ENCODE measurements around the gene CTRB2. TPM values are rescaled to one million over a fixed set of nuclear protein-coding genes. Genes with fewer than 3 reads are reported as not detected.

The CTRB2 gene
- total RNA-seq, 2 experiments from 2014 or later = not detected

DNA sequence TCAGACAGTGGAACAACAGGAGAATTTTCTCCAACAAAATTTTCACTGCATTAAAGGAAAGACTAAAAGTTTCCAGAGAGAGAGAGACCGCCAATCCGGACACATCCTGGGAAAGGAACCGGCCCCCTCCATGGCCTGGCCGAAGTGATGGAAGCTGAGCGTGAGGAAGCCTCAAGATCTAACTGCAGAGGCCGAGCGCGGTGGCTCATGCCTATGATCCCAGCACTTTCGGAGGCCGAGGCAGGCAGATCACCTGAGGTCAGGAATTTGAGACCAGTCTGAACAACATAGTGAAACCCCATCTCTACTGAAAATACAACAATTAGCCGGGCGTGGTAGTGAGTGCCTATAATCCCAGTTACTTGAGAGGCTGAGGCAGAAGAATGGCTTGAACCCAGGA, 3.9 kb downstream of the CTRB2 start:
- Mint-ChIP-seq H3K27ac (no peak overlapping the region), H3K27me3 (peaks cover 4% of the 10 kb centered on the region), H3K9me3 (no peaks in the 10 kb centered on the region), H3K4me1 (peaks cover 15% of the 10 kb centered on the region), H3K36me3 (ENCODE audit: low read depth) (no peaks in the 10 kb centered on the region), H3K4me3 (no peak overlapping the region)
- POLR2A ChIA-PET = no interaction called here
- CTCF ChIA-PET = no interaction called here
- no peak for DNase-seq

- ChIA-PET POLR2A (no interaction called here), CTCF (interaction anchor here (0.6 to 1.7 kb wide), 4 partner anchors 11 to 1326 kb away, joined by 3 to 5 read pairs (median 4); no protein-coding TSS in a partner anchor)
- Mint-ChIP-seq H3K9me3 (no peaks in the 10 kb centered on the region), H3K36me3 (ENCODE audit: low read depth) (no peaks in the 10 kb centered on the region), H3K27me3 (peaks cover 12% of the 10 kb centered on the region), H3K4me1 (peaks cover 15% of the 10 kb centered on the region), H3K27ac (no peak overlapping the region), H3K4me3 (no peak overlapping the region)
- no peak for DNase-seq
Observed at GRCh38 chr16:75202069-75202590, 4.8 kb downstream of the CTRB2 start.

- H3K4me3 Mint-ChIP-seq = no peak overlapping the region
- H3K27me3 Mint-ChIP-seq = peaks cover 23% of the 10 kb centered on the region
- POLR2A ChIA-PET = no interaction called here
- DNase-seq = no peak
- H3K9me3 Mint-ChIP-seq = no peaks in the 10 kb centered on the region
- H3K27ac Mint-ChIP-seq = no peak overlapping the region
- CTCF ChIA-PET = interaction anchor here (0.6 to 1.7 kb wide), 6 partner anchors 35 to 337 kb away, joined by 3 to 8 read pairs (median 4); partner anchors contain the start of genes CFDP1 and CHST5
- H3K36me3 Mint-ChIP-seq (ENCODE audit: low read depth) = no peaks in the 10 kb centered on the region
- peaks cover 15% of the 10 kb centered on the region for H3K4me1 Mint-ChIP-seq
Observed at GRCh38 chr16:75198135-75198600, 8.8 kb downstream of the CTRB2 start.

- H3K9me3 Mint-ChIP-seq = no peaks in the 10 kb centered on the region
- H3K27ac Mint-ChIP-seq = no peak overlapping the region
- H3K4me1 Mint-ChIP-seq = peaks cover 15% of the 10 kb centered on the region
- H3K36me3 Mint-ChIP-seq (ENCODE audit: low read depth) = no peaks in the 10 kb centered on the region
- ChIA-PET CTCF (interaction anchor here (0.6 to 1.4 kb wide), 7 partner anchors 21 to 409 kb away, joined by 3 read pairs; partner anchors contain the start of gene CTRB1), POLR2A (no interaction called here)
- peaks cover 23% of the 10 kb centered on the region for H3K27me3 Mint-ChIP-seq
- no peak overlapping the region for H3K4me3 Mint-ChIP-seq
- no peak for DNase-seq
Observed at GRCh38 chr16:75197522-75198134, 9.3 kb downstream of the CTRB2 start.

DNA sequence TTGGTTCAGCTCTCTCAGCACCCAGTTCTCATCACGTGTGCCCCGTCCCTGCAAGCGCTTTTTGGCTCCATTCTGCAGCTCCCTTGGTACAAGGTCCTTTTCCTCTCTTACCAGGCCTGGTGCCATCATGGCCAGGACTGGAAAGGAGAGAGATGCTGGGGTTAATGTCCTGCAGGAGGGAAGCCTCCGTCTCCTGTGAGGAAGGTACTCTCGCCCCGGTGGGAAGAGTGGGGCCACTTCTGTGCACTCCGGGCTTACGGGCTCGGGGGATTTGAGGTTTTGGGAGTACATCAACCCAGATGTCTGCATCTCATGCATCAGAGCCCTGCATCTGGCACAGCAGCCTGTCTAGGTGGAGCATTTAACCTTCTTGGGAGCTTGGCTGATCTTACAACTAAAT, 10.1 kb downstream of the CTRB2 start:
- H3K9me3 Mint-ChIP-seq = no peaks in the 10 kb centered on the region
- no peak overlapping the region for H3K4me3 Mint-ChIP-seq
- ChIA-PET POLR2A (no interaction called here), CTCF (interaction anchor here (0.6 to 1.4 kb wide), 5 partner anchors 22 to 410 kb away, joined by 3 read pairs; partner anchors contain the start of gene CTRB1)
- no peaks in the 10 kb centered on the region for H3K36me3 Mint-ChIP-seq (ENCODE audit: low read depth)
- peaks cover 15% of the 10 kb centered on the region for H3K4me1 Mint-ChIP-seq
- DNase-seq = no peak
- H3K27me3 Mint-ChIP-seq = peaks cover 23% of the 10 kb centered on the region
- no peak overlapping the region for H3K27ac Mint-ChIP-seq

GRCh38 chr16:75195811-75196790, 10.9 kb downstream of the CTRB2 start:
- Mint-ChIP-seq H3K9me3 (no peaks in the 10 kb centered on the region), H3K27ac (no peak overlapping the region), H3K4me1 (peaks cover 11% of the 10 kb centered on the region), H3K4me3 (no peak overlapping the region), H3K36me3 (ENCODE audit: low read depth) (no peaks in the 10 kb centered on the region), H3K27me3 (peaks cover 23% of the 10 kb centered on the region)
- no peak for DNase-seq
- ChIA-PET CTCF (interaction anchor here (0.6 to 1.4 kb wide), 3 partner anchors 22 to 84 kb away, joined by 3 to 4 read pairs (median 3); partner anchors contain the start of gene CTRB1), POLR2A (no interaction called here)

- Mint-ChIP-seq H3K27ac (no peak overlapping the region), H3K9me3 (no peaks in the 10 kb centered on the region), H3K4me3 (no peak overlapping the region), H3K4me1 (no peaks in the 10 kb centered on the region), H3K27me3 (peaks cover 19% of the 10 kb centered on the region), H3K36me3 (ENCODE audit: low read depth) (no peaks in the 10 kb centered on the region)
- no peak for DNase-seq
- CTCF ChIA-PET = no interaction called here
- POLR2A ChIA-PET = no interaction called here
Observed at GRCh38 chr16:75193730-75194444, 13.1 kb downstream of the CTRB2 start.

- POLR2A ChIA-PET = no interaction called here
- no peaks in the 10 kb centered on the region for H3K36me3 Mint-ChIP-seq (ENCODE audit: low read depth)
- no peak overlapping the region for H3K27ac Mint-ChIP-seq
- no peaks in the 10 kb centered on the region for H3K4me1 Mint-ChIP-seq
- no peaks in the 10 kb centered on the region for H3K9me3 Mint-ChIP-seq
- no peak overlapping the region for H3K4me3 Mint-ChIP-seq
- CTCF ChIA-PET = no interaction called here
- no peak for DNase-seq
- peaks cover 19% of the 10 kb centered on the region for H3K27me3 Mint-ChIP-seq
Observed at GRCh38 chr16:75193265-75193650, 13.7 kb downstream of the CTRB2 start.

DNA sequence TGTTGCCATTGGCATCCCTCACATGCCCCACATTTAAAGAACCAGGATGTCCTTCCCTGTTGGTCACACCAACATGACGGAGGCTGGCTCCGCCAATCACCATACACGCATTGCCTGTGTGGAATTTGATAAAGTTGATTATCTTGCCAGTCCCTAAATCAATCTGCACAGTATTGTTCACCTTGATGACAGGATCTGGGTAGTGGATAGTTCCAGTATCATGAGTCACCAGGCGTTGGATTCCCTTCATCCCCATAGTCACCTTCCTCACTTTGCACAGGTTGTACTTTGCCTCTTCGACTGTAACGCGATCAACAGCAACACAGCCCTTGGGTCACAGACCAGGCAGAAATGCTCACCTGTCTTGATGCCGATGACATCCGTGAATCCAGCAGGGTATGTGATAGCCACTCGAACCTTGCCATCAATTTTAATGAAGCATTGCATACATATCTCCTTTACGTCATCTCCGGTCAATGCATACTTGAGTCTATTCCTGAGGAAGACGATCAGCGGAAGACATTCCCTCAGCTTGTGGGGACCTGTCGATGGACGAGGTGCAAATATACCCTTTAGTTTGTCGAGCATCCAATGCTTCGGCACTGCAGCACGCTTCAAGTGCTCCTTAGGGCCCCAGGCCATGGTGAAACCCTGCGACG, 14.2 kb downstream of the CTRB2 start:
- no peaks in the 10 kb centered on the region for H3K36me3 Mint-ChIP-seq (ENCODE audit: low read depth)
- CTCF ChIA-PET = interaction anchor here (0.6 kb wide), 1 partner anchor 9 kb away, joined by 3 read pairs; no protein-coding TSS in a partner anchor

GRCh38 chr16:75189638-75190245, 17.2 kb downstream of the CTRB2 start:
- peaks cover 3% of the 10 kb centered on the region for H3K27me3 Mint-ChIP-seq
- CTCF ChIA-PET = interaction anchor here (1.1 to 1.2 kb wide), 2 partner anchors 10 to 78 kb away, joined by 3 to 4 read pairs; no protein-coding TSS in a partner anchor
- POLR2A ChIA-PET = no interaction called here
- no peaks in the 10 kb centered on the region for H3K36me3 Mint-ChIP-seq (ENCODE audit: low read depth)
- peaks cover 3% of the 10 kb centered on the region for H3K9me3 Mint-ChIP-seq
- no peak for DNase-seq
- H3K27ac Mint-ChIP-seq = no peak overlapping the region
- no peaks in the 10 kb centered on the region for H3K4me1 Mint-ChIP-seq
- no peak overlapping the region for H3K4me3 Mint-ChIP-seq

More for the DNA sequence above, 14.2 kb downstream of the CTRB2 start:
- Mint-ChIP-seq H3K27ac (no peak overlapping the region), H3K4me1 (no peaks in the 10 kb centered on the region), H3K27me3 (peaks cover 15% of the 10 kb centered on the region), H3K4me3 (no peak overlapping the region), H3K9me3 (no peaks in the 10 kb centered on the region)
- POLR2A ChIA-PET = no interaction called here
- DNase-seq = no peak

GRCh38 chr16:75188832-75189477, 18.0 kb downstream of the CTRB2 start:
- ChIA-PET POLR2A (no interaction called here), CTCF (interaction anchor here (0.6 to 1.2 kb wide), 2 partner anchors 22 to 78 kb away, joined by 3 read pairs; no protein-coding TSS in a partner anchor)
- Mint-ChIP-seq H3K4me1 (no peaks in the 10 kb centered on the region), H3K36me3 (ENCODE audit: low read depth) (no peaks in the 10 kb centered on the region), H3K27ac (no peak overlapping the region), H3K27me3 (peaks cover 3% of the 10 kb centered on the region), H3K4me3 (no peak overlapping the region), H3K9me3 (peaks cover 3% of the 10 kb centered on the region)
- no peak for DNase-seq
